Choroid plexus epithelial cell (primary cell): ENCODE data around the gene ADGRF1.

Experiments used
- DNase-seq: peaks from one replicate; pipeline ENCODE4 v3.0.0-alpha.2; 2010; ENCODE audit warnings: low read depth
- H3K4me3 ChIP-seq: 2 replicates; pipeline ENCODE4 v1.5.1; 2011; ENCODE audit warnings: low read depth, mild to moderate bottlenecking, control low read depth, low read length, moderate library complexity
- TF ChIP-seq, protein P1 (sequence below): conservative IDR thresholded peaks from 2 replicates; pipeline ENCODE4 v1.5.1; 2011; ENCODE audit warnings: low read depth, mild to moderate bottlenecking, control low read depth, inconsistent platforms, low read length, moderate library complexity

ADGRF1 gene

DNA sequence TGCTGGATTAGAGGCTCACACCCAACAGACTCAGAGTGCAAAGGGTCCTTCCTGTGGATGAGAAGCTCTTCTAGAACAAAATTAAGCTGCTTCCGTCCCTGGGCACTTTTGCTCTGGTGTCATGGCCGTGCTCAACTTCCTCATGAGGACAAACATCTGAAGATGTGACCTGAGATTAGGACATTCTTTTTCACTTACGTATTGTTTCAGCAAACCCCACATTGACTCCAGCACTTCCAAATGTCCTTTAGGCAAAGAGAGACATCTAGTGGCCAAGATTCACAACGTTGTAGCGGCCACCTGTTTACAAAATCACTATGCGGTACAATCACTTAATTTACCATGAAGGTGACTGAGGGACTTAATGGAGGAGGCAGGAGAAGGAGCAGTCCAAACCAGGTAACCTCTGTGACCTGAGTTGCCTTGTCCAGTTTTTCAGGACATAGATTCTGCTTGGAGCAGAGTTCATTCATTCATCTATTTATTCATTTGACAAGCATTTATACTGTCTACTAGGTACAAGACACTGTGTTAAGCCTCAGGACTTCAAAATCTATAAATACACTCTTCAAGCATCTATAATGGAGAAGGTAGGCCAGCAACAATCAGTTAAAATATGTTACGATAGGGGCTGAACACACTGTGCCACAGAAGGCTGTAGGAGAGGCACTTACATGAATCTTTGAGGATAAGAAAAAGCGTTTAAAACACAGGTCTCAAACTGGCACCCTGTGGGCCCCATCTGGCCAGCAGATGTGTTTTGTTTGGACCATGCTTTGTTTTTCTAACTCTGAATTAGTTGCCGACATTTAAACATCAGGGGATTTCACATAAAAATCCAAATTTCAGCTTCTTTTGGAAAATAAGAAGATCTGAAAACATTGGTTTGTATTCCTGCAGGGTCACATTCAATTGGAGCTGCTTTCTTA lies 5.6 kb upstream of the ADGRF1 start:
- H3K4me3 ChIP-seq: no peak overlapping the region
- TF ChIP-seq, protein P1, sequence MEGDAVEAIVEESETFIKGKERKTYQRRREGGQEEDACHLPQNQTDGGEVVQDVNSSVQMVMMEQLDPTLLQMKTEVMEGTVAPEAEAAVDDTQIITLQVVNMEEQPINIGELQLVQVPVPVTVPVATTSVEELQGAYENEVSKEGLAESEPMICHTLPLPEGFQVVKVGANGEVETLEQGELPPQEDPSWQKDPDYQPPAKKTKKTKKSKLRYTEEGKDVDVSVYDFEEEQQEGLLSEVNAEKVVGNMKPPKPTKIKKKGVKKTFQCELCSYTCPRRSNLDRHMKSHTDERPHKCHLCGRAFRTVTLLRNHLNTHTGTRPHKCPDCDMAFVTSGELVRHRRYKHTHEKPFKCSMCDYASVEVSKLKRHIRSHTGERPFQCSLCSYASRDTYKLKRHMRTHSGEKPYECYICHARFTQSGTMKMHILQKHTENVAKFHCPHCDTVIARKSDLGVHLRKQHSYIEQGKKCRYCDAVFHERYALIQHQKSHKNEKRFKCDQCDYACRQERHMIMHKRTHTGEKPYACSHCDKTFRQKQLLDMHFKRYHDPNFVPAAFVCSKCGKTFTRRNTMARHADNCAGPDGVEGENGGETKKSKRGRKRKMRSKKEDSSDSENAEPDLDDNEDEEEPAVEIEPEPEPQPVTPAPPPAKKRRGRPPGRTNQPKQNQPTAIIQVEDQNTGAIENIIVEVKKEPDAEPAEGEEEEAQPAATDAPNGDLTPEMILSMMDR: peak; percentile 82
- peak; percentile 91 for DNase-seq

DNA sequence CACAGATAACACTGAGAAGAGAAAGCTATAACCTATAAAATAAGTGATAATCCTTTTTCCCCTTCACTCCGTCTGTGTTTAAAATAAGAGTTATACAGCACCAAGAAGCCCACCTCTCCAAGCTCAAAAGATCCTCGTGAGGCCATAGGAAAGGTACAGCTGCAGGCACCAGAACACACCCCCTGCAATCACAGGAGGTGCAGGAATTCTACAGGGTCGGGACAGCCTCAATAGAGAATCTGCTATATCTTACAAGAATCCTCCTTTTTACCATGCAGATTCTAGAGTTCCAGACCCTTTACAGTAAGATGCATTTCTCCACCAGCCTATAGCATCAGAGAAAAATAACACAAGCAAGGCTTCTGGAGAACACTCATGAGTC lies 5.0 kb upstream of the ADGRF1 start:
- TF ChIP-seq, protein P1: no peak
- DNase-seq: no peak
- H3K4me3 ChIP-seq: no peak overlapping the region

DNA sequence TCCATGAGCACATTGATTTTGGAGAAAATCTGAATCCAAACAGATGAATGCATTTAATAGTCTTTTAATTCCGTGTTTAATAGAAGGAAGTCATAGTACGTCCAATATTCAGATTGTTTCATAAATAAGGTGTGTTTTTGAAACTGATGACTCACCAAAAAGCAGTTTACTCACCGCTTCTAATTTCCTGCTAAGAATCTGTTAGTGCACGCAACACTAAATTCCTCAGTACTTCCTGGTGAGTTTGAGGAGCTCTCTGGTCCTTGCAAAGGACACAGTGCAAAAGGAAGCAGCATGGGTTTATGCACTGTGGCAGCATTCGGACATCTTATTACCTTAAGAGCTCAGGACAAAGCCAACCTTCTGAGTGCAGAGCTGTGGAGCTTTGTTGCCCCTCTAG lies 2.3 kb upstream of the ADGRF1 start:
- peak; percentile 65 for DNase-seq
- no peak overlapping the region for H3K4me3 ChIP-seq
- TF ChIP-seq, protein P1: no peak

DNA sequence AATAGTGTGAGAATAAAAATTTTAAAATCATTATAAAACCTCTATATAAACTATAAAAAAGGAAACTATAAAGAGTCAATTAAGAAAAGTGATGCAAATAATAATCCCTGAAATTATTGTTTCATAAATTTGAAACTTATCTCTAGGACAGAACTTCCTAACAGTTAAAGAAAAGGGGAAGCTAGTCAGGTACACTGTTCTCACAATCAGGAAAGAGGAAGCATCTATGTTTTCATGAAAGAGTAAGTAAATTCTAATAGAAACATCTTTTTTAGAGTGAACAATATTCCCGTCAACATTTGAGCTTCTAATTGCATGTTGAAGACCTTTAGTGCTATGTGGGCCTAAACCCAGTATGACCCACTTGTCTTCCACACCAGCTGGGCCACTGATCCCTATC lies 1.2 kb upstream of the ADGRF1 start:
- TF ChIP-seq, protein P1: no peak
- no peak overlapping the region for H3K4me3 ChIP-seq
- DNase-seq: no peak

DNA sequence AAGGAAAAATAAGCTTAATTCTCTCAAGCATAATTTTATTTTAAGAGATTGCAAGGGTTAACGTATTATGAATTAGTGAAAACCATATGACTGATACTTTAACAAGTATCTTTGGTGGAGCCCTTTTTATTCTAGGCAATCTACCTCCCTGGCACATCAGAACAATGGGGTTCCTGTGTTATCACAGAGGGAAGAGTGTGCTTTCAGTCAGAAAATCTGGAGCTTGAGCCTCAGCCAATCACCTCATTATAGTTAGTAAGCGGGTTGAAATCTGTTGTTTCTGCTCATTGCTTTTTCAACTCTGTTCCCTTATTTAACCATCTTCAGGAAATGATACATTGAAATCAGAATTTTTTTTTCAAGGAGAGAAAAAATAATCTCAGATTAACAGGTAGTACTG lies 391 bp downstream of the ADGRF1 start:
- TF ChIP-seq, protein P1: no peak
- no peak overlapping the region for H3K4me3 ChIP-seq
- DNase-seq: no peak

DNA sequence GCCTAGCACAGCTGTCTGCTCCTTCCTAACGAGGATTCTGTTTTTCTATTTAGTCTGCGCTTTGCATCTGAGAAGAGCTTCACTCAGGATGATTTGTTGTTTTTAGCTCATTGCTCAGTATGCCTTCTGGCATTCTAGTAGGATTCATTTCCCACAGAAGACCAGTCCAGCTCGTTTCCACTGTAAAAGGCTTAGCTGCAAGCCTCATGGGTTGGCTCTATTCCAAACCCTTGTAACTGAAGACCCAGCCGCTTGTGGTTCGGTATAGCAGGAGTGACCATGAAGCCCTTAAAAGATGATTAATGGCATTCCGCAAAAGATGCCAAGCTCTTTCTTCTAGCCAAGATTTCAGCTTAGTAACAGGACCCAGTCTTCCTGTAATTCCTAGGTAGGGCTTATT lies 7.2 kb downstream of the ADGRF1 start:
- TF ChIP-seq, protein P1: no peak
- no peak overlapping the region for H3K4me3 ChIP-seq
- DNase-seq: peak; percentile 99

DNA sequence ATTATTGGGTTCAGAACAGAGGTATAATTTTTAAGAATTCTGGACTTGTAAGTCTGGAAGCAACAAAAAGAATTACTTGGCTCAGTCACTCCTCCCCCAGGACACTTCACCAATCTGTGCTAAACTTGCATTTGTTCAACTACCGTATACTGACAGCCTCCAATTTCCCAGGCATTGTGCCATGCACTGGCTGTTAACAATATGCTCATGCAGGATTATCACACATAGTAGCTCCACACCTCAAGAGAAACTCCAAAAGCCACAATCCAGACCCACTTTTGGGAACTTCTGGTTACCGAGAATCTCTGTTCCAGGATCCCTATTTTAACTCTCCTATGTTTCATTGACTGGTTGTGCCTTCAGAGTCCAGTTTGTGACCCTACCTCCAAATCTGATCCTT lies 7.7 kb downstream of the ADGRF1 start:
- H3K4me3 ChIP-seq: peak overlapping the region; percentile 12
- TF ChIP-seq, protein P1: no peak
- peak; percentile 38 for DNase-seq
